Measurements from ENCODE around the gene KAT7.
A peak's percentile ranks its signal among the peaks of the same experiment; 100 is the strongest.

KAT7 gene

DNA sequence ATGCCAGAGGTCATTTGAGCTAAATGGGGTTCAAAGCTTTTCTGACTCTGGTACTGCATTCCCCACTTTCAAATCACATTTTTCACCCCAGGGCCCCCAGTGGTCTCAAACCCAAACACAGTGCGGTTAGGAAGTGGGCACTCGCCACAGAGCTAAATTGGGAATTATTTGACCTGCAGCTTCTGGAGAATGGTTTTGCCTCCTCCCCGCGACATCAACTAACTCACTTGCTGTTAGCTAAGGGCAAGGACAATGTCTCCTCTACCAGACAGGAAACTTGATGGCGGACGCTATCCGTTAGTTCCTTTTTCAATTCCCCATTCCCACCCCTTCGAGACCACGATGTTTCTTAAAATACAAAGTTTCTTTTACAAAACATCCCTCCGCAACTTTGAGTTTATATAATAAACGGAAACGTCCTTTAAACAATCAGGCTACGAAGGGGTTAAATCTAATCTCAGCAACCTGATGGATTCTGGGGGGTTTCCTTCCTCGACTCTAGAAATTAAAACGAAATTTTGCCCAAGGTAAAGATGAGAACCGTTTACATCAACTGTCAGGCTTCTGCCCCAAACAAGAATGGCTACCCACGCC, 500 bp upstream of the KAT7 start:
- Mint-ChIP-seq H3K4me3 (peak overlapping the region; percentile 95), H3K36me3 (ENCODE audit: low read depth) (peaks cover 33% of the 10 kb centered on the region), H3K4me1 (peaks cover 36% of the 10 kb centered on the region), H3K27me3 (ENCODE audit: low read depth, poor library complexity) (peaks cover 23% of the 10 kb centered on the region), H3K27ac (peak overlapping the region; percentile 99), H3K9me3 (no peaks in the 10 kb centered on the region)
- TF ChIP-seq, protein P1, sequence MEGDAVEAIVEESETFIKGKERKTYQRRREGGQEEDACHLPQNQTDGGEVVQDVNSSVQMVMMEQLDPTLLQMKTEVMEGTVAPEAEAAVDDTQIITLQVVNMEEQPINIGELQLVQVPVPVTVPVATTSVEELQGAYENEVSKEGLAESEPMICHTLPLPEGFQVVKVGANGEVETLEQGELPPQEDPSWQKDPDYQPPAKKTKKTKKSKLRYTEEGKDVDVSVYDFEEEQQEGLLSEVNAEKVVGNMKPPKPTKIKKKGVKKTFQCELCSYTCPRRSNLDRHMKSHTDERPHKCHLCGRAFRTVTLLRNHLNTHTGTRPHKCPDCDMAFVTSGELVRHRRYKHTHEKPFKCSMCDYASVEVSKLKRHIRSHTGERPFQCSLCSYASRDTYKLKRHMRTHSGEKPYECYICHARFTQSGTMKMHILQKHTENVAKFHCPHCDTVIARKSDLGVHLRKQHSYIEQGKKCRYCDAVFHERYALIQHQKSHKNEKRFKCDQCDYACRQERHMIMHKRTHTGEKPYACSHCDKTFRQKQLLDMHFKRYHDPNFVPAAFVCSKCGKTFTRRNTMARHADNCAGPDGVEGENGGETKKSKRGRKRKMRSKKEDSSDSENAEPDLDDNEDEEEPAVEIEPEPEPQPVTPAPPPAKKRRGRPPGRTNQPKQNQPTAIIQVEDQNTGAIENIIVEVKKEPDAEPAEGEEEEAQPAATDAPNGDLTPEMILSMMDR (IDR thresholded peaks at IDR 0.05), result no peak
- peak; percentile 15 for DNase-seq

DNA sequence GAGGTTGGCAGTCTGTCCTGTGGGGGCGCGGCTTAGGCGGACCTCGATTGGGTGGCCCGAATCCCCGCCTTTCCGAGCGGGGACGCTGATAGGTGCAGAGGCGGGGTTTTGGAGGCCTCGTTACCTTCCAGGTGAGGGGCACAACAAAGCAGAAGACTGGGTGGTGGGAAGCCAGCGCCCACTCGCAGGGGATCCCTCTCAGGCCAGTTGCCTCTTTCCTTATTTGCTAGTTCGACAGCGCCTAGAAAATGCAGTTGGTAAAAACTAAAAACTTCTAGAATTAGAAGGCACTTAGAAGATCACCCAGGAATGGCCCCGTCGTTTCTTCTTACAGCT, 730 bp downstream of the KAT7 start:
- Mint-ChIP-seq H3K4me3 (peak overlapping the region; percentile 95), H3K4me1 (peaks cover 36% of the 10 kb centered on the region), H3K27ac (peak overlapping the region; percentile 18), H3K27me3 (ENCODE audit: low read depth, poor library complexity) (peaks cover 19% of the 10 kb centered on the region), H3K36me3 (ENCODE audit: low read depth) (peaks cover 44% of the 10 kb centered on the region), H3K9me3 (no peaks in the 10 kb centered on the region)
- TF ChIP-seq, protein P1 (IDR thresholded peaks at IDR 0.05), result no peak
- no peak for DNase-seq

DNA sequence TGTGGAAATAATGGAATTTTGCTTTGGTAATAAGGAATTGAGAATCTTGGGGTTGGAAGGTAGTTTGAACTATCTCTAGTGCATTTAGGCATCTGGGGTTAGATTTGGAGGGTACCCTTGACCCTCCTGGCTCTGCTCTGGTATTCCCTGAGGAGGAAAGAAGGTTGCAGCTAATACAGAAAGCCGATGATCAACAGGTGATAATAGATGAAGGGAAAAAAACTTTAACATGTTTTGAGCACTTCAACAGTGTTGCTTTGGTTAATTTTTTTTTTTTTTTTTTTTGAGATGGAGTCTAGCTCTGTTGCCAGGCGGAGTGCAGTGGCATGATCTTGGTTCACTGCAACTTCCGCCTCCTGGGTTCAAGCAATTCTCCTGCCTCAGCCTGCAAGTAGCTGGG, 4.8 kb downstream of the KAT7 start:
- TF ChIP-seq, protein P1 (IDR thresholded peaks at IDR 0.05), result no peak
- DNase-seq, result no peak
- no peak overlapping the region for H3K27ac Mint-ChIP-seq
- no peak overlapping the region for H3K4me3 Mint-ChIP-seq
- H3K4me1 Mint-ChIP-seq, result peaks cover 20% of the 10 kb centered on the region
- peaks cover 63% of the 10 kb centered on the region for H3K36me3 Mint-ChIP-seq (ENCODE audit: low read depth)
- peaks cover 2% of the 10 kb centered on the region for H3K27me3 Mint-ChIP-seq (ENCODE audit: low read depth, poor library complexity)
- no peaks in the 10 kb centered on the region for H3K9me3 Mint-ChIP-seq

DNA sequence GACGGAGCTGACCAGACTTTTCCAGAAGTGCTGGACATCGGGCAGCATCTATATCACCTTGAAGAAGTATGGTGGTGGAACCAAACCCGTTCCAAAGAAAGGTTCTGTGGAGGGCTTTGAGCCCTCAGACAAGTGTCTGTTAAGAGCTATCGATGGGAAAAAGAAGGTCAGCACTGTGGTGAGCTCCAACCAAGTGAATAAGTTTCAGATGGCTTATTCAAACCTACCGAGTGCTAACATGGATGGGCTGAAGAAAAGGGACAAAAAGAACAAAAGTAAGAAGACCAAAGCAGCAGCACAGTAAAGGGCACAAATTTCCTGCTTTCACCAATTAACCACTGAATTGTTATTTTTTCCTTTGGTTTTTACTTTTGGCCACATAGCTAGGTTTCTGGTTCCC, 6.9 kb downstream of the KAT7 start:
- Mint-ChIP-seq H3K27ac (no peak overlapping the region), H3K4me1 (peaks cover 6% of the 10 kb centered on the region), H3K36me3 (ENCODE audit: low read depth) (peaks cover 74% of the 10 kb centered on the region), H3K9me3 (no peaks in the 10 kb centered on the region), H3K27me3 (ENCODE audit: low read depth, poor library complexity) (no peaks in the 10 kb centered on the region), H3K4me3 (no peak overlapping the region)
- no peak for DNase-seq
- TF ChIP-seq, protein P1 (IDR thresholded peaks at IDR 0.05), result no peak

DNA sequence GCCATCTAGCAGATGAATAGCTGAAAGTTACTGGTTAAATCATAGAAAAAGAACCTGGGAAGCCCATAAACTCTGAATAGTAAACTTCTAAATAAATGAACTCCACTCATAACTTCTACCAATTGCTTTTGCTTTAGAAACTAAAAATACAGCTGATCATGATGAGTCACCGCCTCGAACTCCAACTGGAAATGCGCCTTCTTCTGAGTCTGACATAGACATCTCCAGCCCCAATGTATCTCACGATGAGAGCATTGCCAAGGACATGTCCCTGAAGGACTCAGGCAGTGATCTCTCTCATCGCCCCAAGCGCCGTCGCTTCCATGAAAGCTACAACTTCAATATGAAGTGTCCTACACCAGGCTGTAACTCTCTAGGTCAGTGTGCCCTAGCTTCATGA, 9.7 kb downstream of the KAT7 start:
- H3K36me3 Mint-ChIP-seq (ENCODE audit: low read depth), result peaks cover 76% of the 10 kb centered on the region

DNA sequence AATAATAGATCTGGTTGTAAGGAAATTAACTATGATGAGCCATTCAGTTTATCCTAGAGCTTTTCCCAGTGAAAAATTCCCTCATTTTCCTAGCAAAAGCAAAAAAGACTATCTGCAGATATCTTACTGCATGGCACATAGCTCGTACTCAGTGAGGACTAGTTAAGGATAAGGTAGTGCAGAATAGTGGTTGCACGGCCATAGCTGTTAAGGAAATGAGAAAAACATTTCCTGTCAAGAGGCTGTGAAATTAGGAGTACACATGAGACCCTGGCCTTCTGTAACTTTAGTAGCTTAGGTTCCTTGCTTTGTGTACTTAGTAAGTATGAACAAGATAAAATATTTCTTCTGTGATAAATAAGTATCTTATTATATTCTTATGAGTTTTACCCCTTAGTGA, 10.3 kb downstream of the KAT7 start:
- Mint-ChIP-seq H3K27me3 (ENCODE audit: low read depth, poor library complexity) (no peaks in the 10 kb centered on the region), H3K4me3 (no peak overlapping the region), H3K27ac (no peak overlapping the region), H3K36me3 (ENCODE audit: low read depth) (peaks cover 74% of the 10 kb centered on the region), H3K4me1 (no peaks in the 10 kb centered on the region), H3K9me3 (no peaks in the 10 kb centered on the region)
- DNase-seq, result no peak
- TF ChIP-seq, protein P1 (IDR thresholded peaks at IDR 0.05), result no peak

More for the DNA sequence above, 9.7 kb downstream of the KAT7 start:
- no peak for DNase-seq
- no peaks in the 10 kb centered on the region for H3K9me3 Mint-ChIP-seq
- no peak overlapping the region for H3K4me3 Mint-ChIP-seq
- no peak overlapping the region for H3K27ac Mint-ChIP-seq
- no peaks in the 10 kb centered on the region for H3K4me1 Mint-ChIP-seq
- no peaks in the 10 kb centered on the region for H3K27me3 Mint-ChIP-seq (ENCODE audit: low read depth, poor library complexity)
- TF ChIP-seq, protein P1 (IDR thresholded peaks at IDR 0.05), result no peak
